Activated CD4-positive, alpha-beta T cell treated with anti-CD3 and anti-CD28 coated beads, Interleukin-2, amount 10 ng/mL, durations not matched to agents 7 days and 5 days (primary cell): Measurements from ENCODE around the gene CUX1. TPM values are rescaled to one million over a fixed set of nuclear protein-coding genes. Genes with fewer than 3 reads are reported as not detected.
"Not testable (repeated sequence)": the region's sequence is repeated elsewhere in the genome, so short reads cannot be mapped to it uniquely, and the experiment has no call there.

Source experiments
- CTCF ChIA-PET: fragments of 350-600 bp; sonication (Branson Sonifier 250); formaldehyde crosslinking; loops from one replicate; lab custom pipeline; 2021; ENCODE audit warnings: antibody characterized with exemption; lab: Charles Lee
- POLR2A ChIA-PET: fragments of 350-600 bp; sonication (Branson Sonifier 250); formaldehyde crosslinking; loops from one replicate; lab custom pipeline; 2021; ENCODE audit warnings: antibody characterized with exemption; lab: Charles Lee
- DNase-seq: peaks from one replicate; pipeline ENCODE4 v3.0.0-alpha.2; 2020
- H3K27ac Mint-ChIP-seq: one replicate; pipeline ENCODE4 v1.8.0; 2021; ENCODE audit warnings: mild to moderate bottlenecking, moderate library complexity, mixed read lengths
- H3K27me3 Mint-ChIP-seq: one replicate; pipeline ENCODE4 v1.8.0; 2021; ENCODE audit warnings: mixed read lengths
- H3K36me3 Mint-ChIP-seq: one replicate; pipeline ENCODE4 v1.8.0; 2021; ENCODE audit warnings: low read depth, mixed read lengths
- H3K4me1 Mint-ChIP-seq: one replicate; pipeline ENCODE4 v1.8.0; 2021; ENCODE audit warnings: mixed read lengths
- H3K4me3 Mint-ChIP-seq: one replicate; pipeline ENCODE4 v1.8.0; 2021; ENCODE audit warnings: mild to moderate bottlenecking, moderate library complexity, mixed read lengths
- H3K9me3 Mint-ChIP-seq: one replicate; pipeline ENCODE4 v1.8.0; 2021; ENCODE audit warnings: mixed read lengths
- total RNA-seq, 2 experiments: library from RNA; stranded (reverse); gene quantifications; one replicate each; pipeline ENCODE4 v1.2.3, GENCODE V29; 2021

Gene CUX1
- total RNA-seq, 2 experiments from 2014 or later = 27.8 to 34.7 TPM

DNA sequence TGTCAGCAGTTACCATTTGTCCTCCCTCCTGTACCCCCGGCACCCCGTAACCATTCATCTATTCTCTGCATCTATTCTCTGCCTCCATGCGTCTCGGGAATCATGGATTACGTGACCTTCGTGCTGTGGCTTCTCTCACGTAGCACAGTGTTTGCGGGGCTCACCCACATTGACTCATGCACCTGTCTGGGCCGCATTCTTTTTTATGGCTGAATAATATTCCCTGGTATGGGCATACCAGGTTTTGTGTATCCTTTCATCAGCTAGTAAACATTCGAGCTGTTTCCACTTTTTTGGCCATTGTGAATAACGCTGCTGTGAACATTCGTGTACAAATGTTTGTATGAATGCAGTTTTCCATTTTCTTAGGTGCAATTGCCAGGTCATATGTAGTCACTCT, 17.7 kb downstream of the CUX1 start:
- H3K27me3 Mint-ChIP-seq = no peaks in the 10 kb centered on the region
- no peaks in the 10 kb centered on the region for H3K36me3 Mint-ChIP-seq
- ChIA-PET CTCF (no interaction called here), POLR2A (interaction anchor here (0.6 kb wide), 1 partner anchor 14 kb away, joined by 6 read pairs; no protein-coding TSS in a partner anchor)
- DNase-seq = no peak
- H3K27ac Mint-ChIP-seq = no peak overlapping the region
- no peak overlapping the region for H3K4me3 Mint-ChIP-seq
- H3K4me1 Mint-ChIP-seq = no peaks in the 10 kb centered on the region
- H3K9me3 Mint-ChIP-seq = no peaks in the 10 kb centered on the region

DNA sequence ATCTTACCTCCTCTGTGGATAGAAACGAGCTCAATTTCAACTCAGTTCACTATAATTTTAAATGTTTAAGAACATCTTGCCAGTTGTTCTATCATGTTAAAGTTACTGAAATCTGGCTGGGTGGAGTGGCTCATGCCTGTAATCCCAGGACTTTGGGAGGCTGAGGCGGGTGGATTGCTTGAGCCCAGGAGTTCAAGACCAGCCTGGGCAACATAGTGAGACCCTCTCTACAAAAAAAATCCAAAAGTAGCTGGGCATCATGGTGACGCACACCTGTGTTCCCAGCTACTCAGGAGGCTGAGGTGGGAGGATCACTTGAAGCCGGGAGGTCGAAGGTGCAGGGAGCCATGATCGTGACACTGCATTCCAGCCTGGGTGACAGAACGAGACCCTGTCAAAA, 20.0 kb downstream of the CUX1 start:
- DNase-seq, H3K27me3 Mint-ChIP-seq, H3K27ac Mint-ChIP-seq, H3K4me3 Mint-ChIP-seq, H3K4me1 Mint-ChIP-seq, H3K36me3 Mint-ChIP-seq, CTCF ChIA-PET, POLR2A ChIA-PET, H3K9me3 Mint-ChIP-seq: not testable (repeated sequence)

DNA sequence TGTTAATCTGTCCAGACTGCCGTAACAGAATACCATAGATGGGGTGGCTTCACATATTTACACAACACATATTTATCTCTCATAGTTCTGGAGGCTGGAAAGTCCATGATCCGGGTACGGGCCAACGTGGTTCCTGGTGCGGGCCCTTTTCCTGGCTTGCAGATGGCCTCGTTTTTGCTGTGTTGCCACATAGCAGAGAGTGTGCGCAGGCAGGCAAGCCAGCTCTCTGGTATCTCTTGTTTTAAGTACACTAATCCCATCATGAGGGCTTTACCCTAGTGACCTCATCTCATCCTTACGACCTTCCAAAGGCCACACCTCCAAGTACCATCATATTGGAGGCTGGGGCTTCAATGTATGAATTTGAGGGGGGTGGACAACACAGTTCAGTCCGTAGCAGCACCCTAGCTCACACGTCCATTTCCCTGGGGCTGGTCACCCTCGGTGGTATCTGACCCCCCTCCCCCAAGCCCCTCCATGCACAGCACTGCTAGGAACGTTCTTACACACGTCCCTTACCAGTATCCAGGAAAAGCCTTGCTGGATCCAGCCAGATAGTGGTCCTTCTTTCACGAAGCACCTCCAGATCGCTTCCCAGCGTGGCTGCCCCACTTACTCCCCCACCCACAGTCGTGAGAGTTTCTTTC, 21.5 kb downstream of the CUX1 start:
- Mint-ChIP-seq H3K36me3 (no peaks in the 10 kb centered on the region), H3K27me3 (no peaks in the 10 kb centered on the region), H3K27ac (no peak overlapping the region), H3K4me1 (no peaks in the 10 kb centered on the region), H3K4me3 (no peak overlapping the region), H3K9me3 (no peaks in the 10 kb centered on the region)
- ChIA-PET POLR2A (no interaction called here), CTCF (interaction anchor here (1.2 kb wide), 1 partner anchor 19 kb away, joined by 3 read pairs; no protein-coding TSS in a partner anchor)
- DNase-seq = no peak

DNA sequence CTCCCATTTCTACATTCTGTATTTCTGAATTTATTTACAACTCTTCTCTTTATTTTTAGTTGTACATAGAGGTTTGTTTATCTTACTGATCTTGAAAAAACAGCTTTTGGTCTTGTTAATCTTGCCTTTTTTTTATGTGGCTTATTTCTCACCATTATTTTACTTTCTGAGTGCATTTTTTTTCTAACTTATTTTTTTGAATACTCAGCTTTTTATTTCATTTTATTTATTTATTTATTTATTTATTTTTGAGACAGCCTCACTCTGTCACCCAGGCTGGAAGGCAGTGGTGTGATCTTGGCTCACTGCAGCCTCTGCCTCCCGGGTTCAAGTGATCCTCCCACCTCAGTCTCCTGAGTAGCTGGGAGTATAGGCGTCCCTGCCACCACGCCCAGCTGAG, 23.9 kb downstream of the CUX1 start:
- DNase-seq = no peak
- ChIA-PET CTCF (interaction anchor here (0.7 kb wide), 1 partner anchor 482 kb away, joined by 3 read pairs; no protein-coding TSS in a partner anchor), POLR2A (no interaction called here)
- Mint-ChIP-seq H3K36me3 (no peaks in the 10 kb centered on the region), H3K27ac (no peak overlapping the region), H3K4me3 (no peak overlapping the region), H3K4me1 (no peaks in the 10 kb centered on the region), H3K9me3 (no peaks in the 10 kb centered on the region), H3K27me3 (no peaks in the 10 kb centered on the region)

DNA sequence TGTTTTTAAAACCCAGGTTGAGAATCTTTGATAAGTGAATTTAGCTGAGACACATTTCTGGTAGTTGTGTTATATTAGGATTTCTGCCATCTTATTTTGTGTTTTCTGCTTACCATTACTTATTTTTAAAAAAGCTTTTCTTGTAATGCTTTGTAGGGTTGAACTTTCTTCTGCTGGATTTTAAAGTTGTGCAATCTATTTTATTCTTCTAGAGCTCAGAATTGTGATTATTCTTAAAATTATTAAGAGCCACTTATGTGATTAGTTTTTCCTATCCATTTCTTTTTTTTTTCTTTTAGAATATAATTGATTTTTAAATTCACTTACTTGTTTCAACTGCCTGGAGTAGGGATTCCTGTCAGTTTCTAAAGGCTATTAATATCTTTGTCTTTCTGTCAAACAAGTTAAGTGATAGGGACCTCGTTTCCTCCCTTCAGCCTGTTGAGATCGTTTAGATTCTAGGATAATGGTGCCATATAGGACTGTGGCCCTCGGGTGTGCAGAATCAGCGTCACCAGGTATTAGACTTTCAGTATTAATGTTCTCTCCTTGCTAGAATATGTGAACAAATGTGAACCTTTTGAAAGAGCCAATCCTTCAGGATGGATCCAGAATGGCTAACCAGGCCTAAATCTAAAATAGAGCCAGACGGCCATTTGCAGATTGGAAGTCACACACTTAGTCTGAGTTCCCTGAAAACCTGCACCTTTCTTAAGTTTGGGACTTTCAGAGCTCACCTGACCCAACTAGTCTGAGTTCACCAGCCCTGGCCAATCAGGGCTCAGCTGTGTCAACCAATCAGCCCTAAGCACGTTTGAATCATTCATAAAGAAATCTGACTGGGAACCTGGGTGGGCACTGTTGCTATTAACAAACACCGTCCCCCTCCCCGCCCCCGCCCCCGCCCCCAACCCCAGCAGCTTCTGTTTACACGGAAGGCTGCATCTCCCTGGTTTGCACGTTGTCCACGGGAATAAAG, 26.2 kb downstream of the CUX1 start:
- ChIA-PET POLR2A (no interaction called here), CTCF (no interaction called here)
- no peak overlapping the region for H3K27ac Mint-ChIP-seq
- H3K4me3 Mint-ChIP-seq = no peak overlapping the region
- H3K4me1 Mint-ChIP-seq = peaks cover 7% of the 10 kb centered on the region
- H3K36me3 Mint-ChIP-seq = peaks cover 2% of the 10 kb centered on the region
- H3K27me3 Mint-ChIP-seq = no peaks in the 10 kb centered on the region
- DNase-seq = no peak
- peaks cover 3% of the 10 kb centered on the region for H3K9me3 Mint-ChIP-seq

DNA sequence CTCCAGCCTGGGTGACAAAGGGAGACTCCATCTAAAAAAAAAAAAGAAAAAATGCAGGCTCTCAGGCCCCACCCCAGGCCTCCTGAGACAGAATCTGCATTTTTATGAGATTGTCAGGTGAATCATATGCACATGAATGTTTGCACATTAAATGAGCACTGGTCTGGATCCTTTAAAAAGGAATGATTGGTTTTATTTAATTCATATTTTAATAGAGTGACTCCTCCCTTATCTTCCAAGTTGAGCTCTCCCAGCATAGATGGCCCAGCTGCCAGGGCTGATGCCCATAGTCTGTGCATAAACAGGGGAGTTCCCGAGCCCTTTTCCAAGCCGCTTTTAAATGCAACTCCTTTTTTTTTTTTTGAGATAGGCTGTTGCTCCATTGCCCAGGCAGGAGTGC, 28.5 kb downstream of the CUX1 start:
- Mint-ChIP-seq H3K9me3 (peaks cover 7% of the 10 kb centered on the region), H3K4me1 (peaks cover 7% of the 10 kb centered on the region), H3K36me3 (peaks cover 2% of the 10 kb centered on the region), H3K27ac (no peak overlapping the region), H3K4me3 (no peak overlapping the region), H3K27me3 (no peaks in the 10 kb centered on the region)
- ChIA-PET CTCF (interaction anchor here (0.6 to 3.0 kb wide), 3 partner anchors 10 to 44 kb away, joined by 3 to 10 read pairs (median 5); no protein-coding TSS in a partner anchor), POLR2A (no interaction called here)
- no peak for DNase-seq

- H3K4me1 Mint-ChIP-seq = peaks cover 7% of the 10 kb centered on the region
- no peak overlapping the region for H3K27ac Mint-ChIP-seq
Measured at GRCh38 chr7:101846800-101847538, 29.5 kb downstream of the CUX1 start.

GRCh38 chr7:101848208-101848951, 31.0 kb downstream of the CUX1 start:
- no peak overlapping the region for H3K4me3 Mint-ChIP-seq
- H3K9me3 Mint-ChIP-seq = peaks cover 7% of the 10 kb centered on the region
- POLR2A ChIA-PET = interaction anchor here (0.7 kb wide), 2 partner anchors 13 to 145 kb away, joined by 6 to 8 read pairs; no protein-coding TSS in a partner anchor
- H3K4me1 Mint-ChIP-seq = peaks cover 7% of the 10 kb centered on the region
- DNase-seq = no peak
- CTCF ChIA-PET = interaction anchor here (0.6 to 1.1 kb wide), 2 partner anchors 21 to 55 kb away, joined by 3 read pairs; no protein-coding TSS in a partner anchor
- no peak overlapping the region for H3K27ac Mint-ChIP-seq
- peaks cover 2% of the 10 kb centered on the region for H3K36me3 Mint-ChIP-seq
- H3K27me3 Mint-ChIP-seq = no peaks in the 10 kb centered on the region

More at GRCh38 chr7:101846800-101847538, 29.5 kb downstream of the CUX1 start:
- Mint-ChIP-seq H3K36me3 (peaks cover 2% of the 10 kb centered on the region), H3K4me3 (no peak overlapping the region), H3K9me3 (peaks cover 7% of the 10 kb centered on the region), H3K27me3 (no peaks in the 10 kb centered on the region)
- CTCF ChIA-PET = interaction anchor here (1.1 to 3.0 kb wide), 2 partner anchors 9 to 20 kb away, joined by 3 to 10 read pairs; no protein-coding TSS in a partner anchor
- POLR2A ChIA-PET = no interaction called here
- DNase-seq = no peak

DNA sequence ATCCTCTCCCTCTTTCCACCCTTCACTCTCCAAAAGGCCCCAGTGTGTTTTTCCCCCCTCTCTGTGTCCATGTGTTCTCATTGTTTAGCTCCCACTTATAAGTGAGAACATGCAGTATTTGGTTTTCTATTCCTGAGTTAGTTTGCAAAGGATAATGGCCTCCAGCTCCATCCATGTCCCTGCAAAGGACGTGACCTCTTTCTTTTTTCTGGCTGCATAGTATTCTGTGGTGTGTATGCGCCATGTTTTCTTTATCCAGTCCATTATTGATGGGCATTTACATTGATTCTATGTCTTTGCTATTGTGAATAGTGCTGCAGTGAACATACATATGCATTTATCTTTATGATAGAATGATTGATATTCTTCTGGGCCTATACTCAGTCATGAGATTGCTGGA, 31.9 kb downstream of the CUX1 start:
- ChIA-PET CTCF (interaction anchor here (0.6 to 1.0 kb wide), 2 partner anchors 9 to 54 kb away, joined by 3 to 4 read pairs; no protein-coding TSS in a partner anchor), POLR2A (interaction anchor here (0.7 kb wide), 2 partner anchors 14 to 144 kb away, joined by 6 to 8 read pairs; no protein-coding TSS in a partner anchor)
- DNase-seq, H3K36me3 Mint-ChIP-seq, H3K4me3 Mint-ChIP-seq, H3K27me3 Mint-ChIP-seq, H3K9me3 Mint-ChIP-seq, H3K27ac Mint-ChIP-seq: not testable (repeated sequence)
- H3K4me1 Mint-ChIP-seq = peaks cover 12% of the 10 kb centered on the region

DNA sequence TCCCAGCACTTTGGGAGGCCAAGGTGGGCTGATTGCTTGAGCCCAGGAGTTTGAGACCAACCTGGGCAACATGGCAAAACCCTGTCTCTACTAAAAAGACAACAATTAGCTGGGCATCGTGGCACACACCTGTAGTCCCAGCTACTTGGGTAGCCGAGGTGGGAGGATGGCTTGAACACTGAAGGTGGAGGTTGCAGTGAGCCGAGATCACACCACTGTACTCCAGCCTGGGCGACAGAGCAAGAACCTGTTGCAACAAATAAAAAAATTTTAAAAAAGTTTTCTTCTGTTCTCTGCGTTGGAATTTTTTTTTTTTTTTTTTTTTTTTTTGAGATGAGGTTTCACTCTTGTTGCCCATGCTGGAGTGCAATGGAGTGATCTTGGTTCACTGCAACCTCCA, 34.9 kb downstream of the CUX1 start:
- H3K36me3 Mint-ChIP-seq, H3K27ac Mint-ChIP-seq, DNase-seq, H3K9me3 Mint-ChIP-seq, CTCF ChIA-PET, H3K4me3 Mint-ChIP-seq, H3K27me3 Mint-ChIP-seq, POLR2A ChIA-PET: not testable (repeated sequence)
- H3K4me1 Mint-ChIP-seq = peaks cover 39% of the 10 kb centered on the region

GRCh38 chr7:101853684-101854083, 36.3 kb downstream of the CUX1 start:
- DNase-seq = no peak
- POLR2A ChIA-PET = no interaction called here
- no peak overlapping the region for H3K4me3 Mint-ChIP-seq
- H3K9me3 Mint-ChIP-seq = peaks cover 4% of the 10 kb centered on the region
- H3K27me3 Mint-ChIP-seq = no peaks in the 10 kb centered on the region
- H3K4me1 Mint-ChIP-seq = peaks cover 42% of the 10 kb centered on the region
- CTCF ChIA-PET = interaction anchor here (1.0 kb wide), 1 partner anchor 9 kb away, joined by 3 read pairs; no protein-coding TSS in a partner anchor
- no peak overlapping the region for H3K27ac Mint-ChIP-seq
- no peaks in the 10 kb centered on the region for H3K36me3 Mint-ChIP-seq
